ENCODE data around the gene REPIN1. TPM values are rescaled to one million over a fixed set of nuclear protein-coding genes. Genes with fewer than 3 reads are reported as not detected.
"Not testable (repeated sequence)": the region's sequence is repeated elsewhere in the genome, so short reads cannot be mapped to it uniquely, and the experiment has no call there.

REPIN1 gene
- total and polyA plus RNA-seq, 9 donors = 39.5 to 88.6 (median 75.9) TPM

- H3K4me3 ChIP-seq (ENCODE audit: low read length); H3K9me3 ChIP-seq (replicated peaks; ENCODE audit: control insufficient read depth, low read depth, low read length); DNase-seq; H3K27me3 ChIP-seq (ENCODE audit: control insufficient read depth, insufficient read depth, low read length): not testable (repeated sequence)
- no CpG with 5 or more reads among the region's 6 CpGs for WGBS (ENCODE audit: insufficient coverage)
- H3K27ac ChIP-seq (ENCODE audit: low read length) = peak overlapping the region; percentile 59
- peaks cover 20% of the 10 kb centered on the region for H3K36me3 ChIP-seq (ENCODE audit: control insufficient read depth, insufficient read depth, low read length)
- peaks cover 74% of the 10 kb centered on the region for H3K4me1 ChIP-seq (ENCODE audit: control insufficient read depth, insufficient read depth, low read length)
These were observed 17.3 kb downstream of the REPIN1 start for GRCh38 chr7:150385884-150386283.

GRCh38 chr7:150388306-150388705 lies 19.7 kb downstream of the REPIN1 start:
- Histone ChIP-seq H3K4me3 (ENCODE audit: low read length) (no peak overlapping the region), H3K9me3 (replicated peaks; ENCODE audit: control insufficient read depth, low read depth, low read length) (no peaks in the 10 kb centered on the region), H3K36me3 (ENCODE audit: control insufficient read depth, insufficient read depth, low read length) (peaks cover 20% of the 10 kb centered on the region), H3K4me1 (ENCODE audit: control insufficient read depth, insufficient read depth, low read length) (peaks cover 52% of the 10 kb centered on the region), H3K27me3 (ENCODE audit: control insufficient read depth, insufficient read depth, low read length) (no peaks in the 10 kb centered on the region), H3K27ac (ENCODE audit: low read length) (peak overlapping the region; percentile 45)
- no peak for DNase-seq
- 82% methylated on average over 6 of the region's 7 CpGs for WGBS (ENCODE audit: insufficient coverage)

- H3K4me3 ChIP-seq (ENCODE audit: low read length) = no peak overlapping the region
- H3K9me3 ChIP-seq (replicated peaks; ENCODE audit: control insufficient read depth, low read depth, low read length) = no peaks in the 10 kb centered on the region
- WGBS (ENCODE audit: insufficient coverage) = 62% methylated on average over 18 of the region's 20 CpGs
- H3K27me3 ChIP-seq (ENCODE audit: control insufficient read depth, insufficient read depth, low read length) = no peaks in the 10 kb centered on the region
- H3K36me3 ChIP-seq (ENCODE audit: control insufficient read depth, insufficient read depth, low read length) = peaks cover 20% of the 10 kb centered on the region
- H3K27ac ChIP-seq (ENCODE audit: low read length) = peak overlapping the region; percentile 45
- H3K4me1 ChIP-seq (ENCODE audit: control insufficient read depth, insufficient read depth, low read length) = peaks cover 46% of the 10 kb centered on the region
- DNase-seq = peak; percentile 83
These were observed 20.3 kb downstream of the REPIN1 start for GRCh38 chr7:150388709-150389531.

- DNase-seq = no peak
- Histone ChIP-seq H3K36me3 (ENCODE audit: control insufficient read depth, insufficient read depth, low read length) (peaks cover 20% of the 10 kb centered on the region), H3K4me1 (ENCODE audit: control insufficient read depth, insufficient read depth, low read length) (peaks cover 41% of the 10 kb centered on the region), H3K27ac (ENCODE audit: low read length) (no peak overlapping the region), H3K4me3 (ENCODE audit: low read length) (no peak overlapping the region), H3K9me3 (replicated peaks; ENCODE audit: control insufficient read depth, low read depth, low read length) (no peaks in the 10 kb centered on the region), H3K27me3 (ENCODE audit: control insufficient read depth, insufficient read depth, low read length) (no peaks in the 10 kb centered on the region)
- no CpG with 5 or more reads among the region's 5 CpGs for WGBS (ENCODE audit: insufficient coverage)
These were observed 20.9 kb downstream of the REPIN1 start for GRCh38 chr7:150389532-150389816.

GRCh38 chr7:150390205-150390604 lies 21.6 kb downstream of the REPIN1 start:
- DNase-seq = no peak
- no peak overlapping the region for H3K4me3 ChIP-seq (ENCODE audit: low read length)
- 100% methylated on average over 5 of the region's 7 CpGs for WGBS (ENCODE audit: insufficient coverage)
- no peaks in the 10 kb centered on the region for H3K27me3 ChIP-seq (ENCODE audit: control insufficient read depth, insufficient read depth, low read length)
- H3K9me3 ChIP-seq (replicated peaks; ENCODE audit: control insufficient read depth, low read depth, low read length) = no peaks in the 10 kb centered on the region
- H3K36me3 ChIP-seq (ENCODE audit: control insufficient read depth, insufficient read depth, low read length) = peaks cover 20% of the 10 kb centered on the region
- no peak overlapping the region for H3K27ac ChIP-seq (ENCODE audit: low read length)
- peaks cover 33% of the 10 kb centered on the region for H3K4me1 ChIP-seq (ENCODE audit: control insufficient read depth, insufficient read depth, low read length)

GRCh38 chr7:150393325-150393724 lies 24.7 kb downstream of the REPIN1 start:
- H3K27ac ChIP-seq (ENCODE audit: low read length) = no peak overlapping the region
- no peaks in the 10 kb centered on the region for H3K9me3 ChIP-seq (replicated peaks; ENCODE audit: control insufficient read depth, low read depth, low read length)
- H3K4me3 ChIP-seq (ENCODE audit: low read length) = no peak overlapping the region
- H3K4me1 ChIP-seq (ENCODE audit: control insufficient read depth, insufficient read depth, low read length) = peaks cover 13% of the 10 kb centered on the region
- DNase-seq = no peak
- 60% methylated on average over 1 of the region's 3 CpGs for WGBS (ENCODE audit: insufficient coverage)
- no peaks in the 10 kb centered on the region for H3K27me3 ChIP-seq (ENCODE audit: control insufficient read depth, insufficient read depth, low read length)
- H3K36me3 ChIP-seq (ENCODE audit: control insufficient read depth, insufficient read depth, low read length) = peaks cover 33% of the 10 kb centered on the region

- peaks cover 29% of the 10 kb centered on the region for H3K36me3 ChIP-seq (ENCODE audit: control insufficient read depth, insufficient read depth, low read length)
- no peak for DNase-seq
- H3K27ac ChIP-seq (ENCODE audit: low read length) = no peak overlapping the region
- no peaks in the 10 kb centered on the region for H3K9me3 ChIP-seq (replicated peaks; ENCODE audit: control insufficient read depth, low read depth, low read length)
- 90% methylated on average over 15 of the region's 20 CpGs for WGBS (ENCODE audit: insufficient coverage)
- H3K27me3 ChIP-seq (ENCODE audit: control insufficient read depth, insufficient read depth, low read length) = no peaks in the 10 kb centered on the region
- no peak overlapping the region for H3K4me3 ChIP-seq (ENCODE audit: low read length)
- no peaks in the 10 kb centered on the region for H3K4me1 ChIP-seq (ENCODE audit: control insufficient read depth, insufficient read depth, low read length)
These were observed 27.8 kb downstream of the REPIN1 start for GRCh38 chr7:150396426-150396825.

GRCh38 chr7:150396851-150397260 lies 28.2 kb downstream of the REPIN1 start:
- H3K4me1 ChIP-seq (ENCODE audit: control insufficient read depth, insufficient read depth, low read length) = no peaks in the 10 kb centered on the region
- no peaks in the 10 kb centered on the region for H3K27me3 ChIP-seq (ENCODE audit: control insufficient read depth, insufficient read depth, low read length)
- H3K36me3 ChIP-seq (ENCODE audit: control insufficient read depth, insufficient read depth, low read length) = peaks cover 29% of the 10 kb centered on the region
- WGBS (ENCODE audit: insufficient coverage) = 97% methylated on average over 48 of the region's 48 CpGs
- H3K9me3 ChIP-seq (replicated peaks; ENCODE audit: control insufficient read depth, low read depth, low read length) = no peaks in the 10 kb centered on the region
- no peak for DNase-seq
- H3K4me3 ChIP-seq (ENCODE audit: low read length) = no peak overlapping the region
- no peak overlapping the region for H3K27ac ChIP-seq (ENCODE audit: low read length)

GRCh38 chr7:150397346-150398107 lies 28.9 kb downstream of the REPIN1 start:
- Histone ChIP-seq H3K27ac (ENCODE audit: low read length) (no peak overlapping the region), H3K4me3 (ENCODE audit: low read length) (no peak overlapping the region), H3K27me3 (ENCODE audit: control insufficient read depth, insufficient read depth, low read length) (no peaks in the 10 kb centered on the region), H3K36me3 (ENCODE audit: control insufficient read depth, insufficient read depth, low read length) (peaks cover 29% of the 10 kb centered on the region), H3K4me1 (ENCODE audit: control insufficient read depth, insufficient read depth, low read length) (peaks cover 3% of the 10 kb centered on the region), H3K9me3 (replicated peaks; ENCODE audit: control insufficient read depth, low read depth, low read length) (no peaks in the 10 kb centered on the region)
- no peak for DNase-seq
- 96% methylated on average over 91 of the region's 91 CpGs for WGBS (ENCODE audit: insufficient coverage)

- 97% methylated on average over 24 of the region's 27 CpGs for WGBS (ENCODE audit: insufficient coverage)
- no peak for DNase-seq
- H3K9me3 ChIP-seq (replicated peaks; ENCODE audit: control insufficient read depth, low read depth, low read length) = no peaks in the 10 kb centered on the region
- H3K36me3 ChIP-seq (ENCODE audit: control insufficient read depth, insufficient read depth, low read length) = peaks cover 29% of the 10 kb centered on the region
- H3K27me3 ChIP-seq (ENCODE audit: control insufficient read depth, insufficient read depth, low read length) = no peaks in the 10 kb centered on the region
- no peak overlapping the region for H3K27ac ChIP-seq (ENCODE audit: low read length)
- H3K4me3 ChIP-seq (ENCODE audit: low read length) = no peak overlapping the region
- H3K4me1 ChIP-seq (ENCODE audit: control insufficient read depth, insufficient read depth, low read length) = peaks cover 7% of the 10 kb centered on the region
These were observed 29.7 kb downstream of the REPIN1 start for GRCh38 chr7:150398108-150398964.
